Measurements from ENCODE around the gene TIMM21.

- TF ChIP-seq CTCF (IDR thresholded peaks at IDR 0.05) = no peak
- TF ChIP-seq POLR2A (IDR thresholded peaks at IDR 0.05) = no peak
Measured at GRCh38 chr18:74149878-74150277, 1.6 kb downstream of the TIMM21 start.
